Measurements from ENCODE around the gene FGG. TPM values are rescaled to one million over a fixed set of nuclear protein-coding genes. Genes with fewer than 3 reads are reported as not detected.

Gene FGG
- total and polyA plus RNA-seq, 2 of the 13 experiments (the other 11 are each of a cell fraction or from before 2014, with no cell fraction given) = 1,037 to 2,423 TPM

DNA sequence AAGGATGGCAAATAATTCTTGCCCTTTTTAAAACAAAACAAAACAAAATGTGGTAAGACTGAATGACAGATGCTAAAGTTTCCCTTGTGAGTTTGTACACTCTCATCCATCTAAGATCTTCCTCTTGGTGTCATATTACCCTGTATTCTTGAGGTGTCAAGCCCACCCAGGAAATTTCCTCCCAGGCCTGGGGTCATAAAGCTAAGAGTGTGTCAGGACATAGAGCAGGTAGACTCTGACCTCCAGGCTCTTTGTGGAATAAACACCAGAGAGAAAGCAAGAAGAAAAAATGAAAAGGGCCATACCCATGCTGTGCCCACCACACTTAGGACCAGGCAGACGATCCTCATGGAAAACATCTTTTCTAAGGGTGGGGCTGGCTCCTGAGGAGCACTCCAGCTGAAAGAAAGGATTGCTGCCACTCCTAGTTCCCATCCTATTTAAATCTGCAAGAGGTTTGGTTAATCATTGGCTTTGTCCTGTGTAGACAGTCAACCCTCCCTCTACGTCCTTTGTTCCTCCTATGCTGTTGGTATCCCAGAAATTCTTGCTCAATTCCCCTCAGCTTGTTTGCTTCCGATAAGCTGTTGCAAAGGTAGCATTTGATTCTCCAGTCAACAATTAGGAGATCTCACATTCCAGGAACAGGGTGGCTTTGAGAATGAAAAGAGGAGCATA is 22.0 kb downstream of the FGG start, which contains the start of gene FGA (continued):
- TF ChIP-seq, protein P1, sequence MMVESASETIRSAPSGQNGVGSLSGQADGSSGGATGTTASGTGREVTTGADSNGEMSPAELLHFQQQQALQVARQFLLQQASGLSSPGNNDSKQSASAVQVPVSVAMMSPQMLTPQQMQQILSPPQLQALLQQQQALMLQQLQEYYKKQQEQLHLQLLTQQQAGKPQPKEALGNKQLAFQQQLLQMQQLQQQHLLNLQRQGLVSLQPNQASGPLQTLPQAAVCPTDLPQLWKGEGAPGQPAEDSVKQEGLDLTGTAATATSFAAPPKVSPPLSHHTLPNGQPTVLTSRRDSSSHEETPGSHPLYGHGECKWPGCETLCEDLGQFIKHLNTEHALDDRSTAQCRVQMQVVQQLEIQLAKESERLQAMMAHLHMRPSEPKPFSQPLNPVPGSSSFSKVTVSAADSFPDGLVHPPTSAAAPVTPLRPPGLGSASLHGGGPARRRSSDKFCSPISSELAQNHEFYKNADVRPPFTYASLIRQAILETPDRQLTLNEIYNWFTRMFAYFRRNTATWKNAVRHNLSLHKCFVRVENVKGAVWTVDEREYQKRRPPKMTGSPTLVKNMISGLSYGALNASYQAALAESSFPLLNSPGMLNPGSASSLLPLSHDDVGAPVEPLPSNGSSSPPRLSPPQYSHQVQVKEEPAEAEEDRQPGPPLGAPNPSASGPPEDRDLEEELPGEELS (CRISPR knock-in tag; IDR thresholded peaks at IDR 0.05) = peak; percentile 100
- TF ChIP-seq, protein P2, sequence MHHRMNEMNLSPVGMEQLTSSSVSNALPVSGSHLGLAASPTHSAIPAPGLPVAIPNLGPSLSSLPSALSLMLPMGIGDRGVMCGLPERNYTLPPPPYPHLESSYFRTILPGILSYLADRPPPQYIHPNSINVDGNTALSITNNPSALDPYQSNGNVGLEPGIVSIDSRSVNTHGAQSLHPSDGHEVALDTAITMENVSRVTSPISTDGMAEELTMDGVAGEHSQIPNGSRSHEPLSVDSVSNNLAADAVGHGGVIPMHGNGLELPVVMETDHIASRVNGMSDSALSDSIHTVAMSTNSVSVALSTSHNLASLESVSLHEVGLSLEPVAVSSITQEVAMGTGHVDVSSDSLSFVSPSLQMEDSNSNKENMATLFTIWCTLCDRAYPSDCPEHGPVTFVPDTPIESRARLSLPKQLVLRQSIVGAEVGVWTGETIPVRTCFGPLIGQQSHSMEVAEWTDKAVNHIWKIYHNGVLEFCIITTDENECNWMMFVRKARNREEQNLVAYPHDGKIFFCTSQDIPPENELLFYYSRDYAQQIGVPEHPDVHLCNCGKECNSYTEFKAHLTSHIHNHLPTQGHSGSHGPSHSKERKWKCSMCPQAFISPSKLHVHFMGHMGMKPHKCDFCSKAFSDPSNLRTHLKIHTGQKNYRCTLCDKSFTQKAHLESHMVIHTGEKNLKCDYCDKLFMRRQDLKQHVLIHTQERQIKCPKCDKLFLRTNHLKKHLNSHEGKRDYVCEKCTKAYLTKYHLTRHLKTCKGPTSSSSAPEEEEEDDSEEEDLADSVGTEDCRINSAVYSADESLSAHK (CRISPR knock-in tag; IDR thresholded peaks at IDR 0.05; ENCODE audit: borderline replicate concordance) = no peak
- TF ChIP-seq ZFP1 (CRISPR knock-in tag; IDR thresholded peaks at IDR 0.05) (peak; percentile 93), ZNF350 (CRISPR knock-in tag; IDR thresholded peaks at IDR 0.05; ENCODE audit: borderline replicate concordance, low read depth) (peak; percentile 77; the same call in 1 of the 2 replicates), SP2 (CRISPR knock-in tag; IDR thresholded peaks at IDR 0.05) (no peak), PRMT3 (CRISPR knock-in tag; IDR thresholded peaks at IDR 0.05; ENCODE audit: borderline replicate concordance, low read depth) (0 out of 2 replicates have a peak, but pooled peaks have one; percentile 22), RFXANK (CRISPR knock-in tag; IDR thresholded peaks at IDR 0.05) (no peak), ZBTB1 (CRISPR knock-in tag; IDR thresholded peaks at IDR 0.05; ENCODE audit: borderline replicate concordance) (no peak), TBL1XR1 (IDR thresholded peaks at IDR 0.05; ENCODE audit: borderline replicate concordance, low read length, partially characterized antibody) (peak; percentile 83), TCF7 (IDR thresholded peaks at IDR 0.05; ENCODE audit: low read depth) (peak; percentile 95), ZNF282 (IDR thresholded peaks at IDR 0.05; ENCODE audit: partially characterized antibody) (no peak), BRD4 (CRISPR knock-in tag; IDR thresholded peaks at IDR 0.05) (peak; percentile 71; the same call in 1 of the 2 replicates), POLR2AphosphoS5 (IDR thresholded peaks at IDR 0.05; ENCODE audit: low read depth, low read length) (peak; percentile 93), ZNF605 (CRISPR knock-in tag; IDR thresholded peaks at IDR 0.05) (peak; percentile 73), NR2F1 (CRISPR knock-in tag; IDR thresholded peaks at IDR 0.05) (0 out of 4 replicates have a peak, but pooled peaks of 1 of the 2 experiments have one; percentile 35), MEF2D (CRISPR knock-in tag; IDR thresholded peaks at IDR 0.05) (peak; percentile 96), KLF15 (CRISPR knock-in tag; IDR thresholded peaks at IDR 0.05; ENCODE audit: borderline replicate concordance) (peak; percentile 47; the same call in 1 of the 2 replicates)
- TF ChIP-seq, protein P3, sequence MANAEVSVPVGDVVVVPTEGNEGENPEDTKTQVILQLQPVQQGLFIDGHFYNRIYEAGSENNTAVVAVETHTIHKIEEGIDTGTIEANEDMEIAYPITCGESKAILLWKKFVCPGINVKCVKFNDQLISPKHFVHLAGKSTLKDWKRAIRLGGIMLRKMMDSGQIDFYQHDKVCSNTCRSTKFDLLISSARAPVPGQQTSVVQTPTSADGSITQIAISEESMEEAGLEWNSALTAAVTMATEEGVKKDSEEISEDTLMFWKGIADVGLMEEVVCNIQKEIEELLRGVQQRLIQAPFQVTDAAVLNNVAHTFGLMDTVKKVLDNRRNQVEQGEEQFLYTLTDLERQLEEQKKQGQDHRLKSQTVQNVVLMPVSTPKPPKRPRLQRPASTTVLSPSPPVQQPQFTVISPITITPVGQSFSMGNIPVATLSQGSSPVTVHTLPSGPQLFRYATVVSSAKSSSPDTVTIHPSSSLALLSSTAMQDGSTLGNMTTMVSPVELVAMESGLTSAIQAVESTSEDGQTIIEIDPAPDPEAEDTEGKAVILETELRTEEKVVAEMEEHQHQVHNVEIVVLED (CRISPR knock-in tag; IDR thresholded peaks at IDR 0.05; ENCODE audit: borderline replicate concordance) = peak; percentile 48; the same call in 1 of the 2 replicates
- TF ChIP-seq, protein P4, sequence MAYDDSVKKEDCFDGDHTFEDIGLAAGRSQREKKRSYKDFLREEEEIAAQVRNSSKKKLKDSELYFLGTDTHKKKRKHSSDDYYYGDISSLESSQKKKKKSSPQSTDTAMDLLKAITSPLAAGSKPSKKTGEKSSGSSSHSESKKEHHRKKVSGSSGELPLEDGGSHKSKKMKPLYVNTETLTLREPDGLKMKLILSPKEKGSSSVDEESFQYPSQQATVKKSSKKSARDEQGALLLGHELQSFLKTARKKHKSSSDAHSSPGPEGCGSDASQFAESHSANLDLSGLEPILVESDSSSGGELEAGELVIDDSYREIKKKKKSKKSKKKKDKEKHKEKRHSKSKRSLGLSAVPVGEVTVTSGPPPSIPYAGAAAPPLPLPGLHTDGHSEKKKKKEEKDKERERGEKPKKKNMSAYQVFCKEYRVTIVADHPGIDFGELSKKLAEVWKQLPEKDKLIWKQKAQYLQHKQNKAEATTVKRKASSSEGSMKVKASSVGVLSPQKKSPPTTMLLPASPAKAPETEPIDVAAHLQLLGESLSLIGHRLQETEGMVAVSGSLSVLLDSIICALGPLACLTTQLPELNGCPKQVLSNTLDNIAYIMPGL (CRISPR knock-in tag; IDR thresholded peaks at IDR 0.05; ENCODE audit: borderline replicate concordance in 1 of 2, low read depth in 1 of 2) = peak in 1 of 2 experiments; percentile 37; a peak in 1 of 4 replicates

All from HepG2 (cell line).